GM11168 (cell line): Measurements from ENCODE around the gene NOL9.

Experiments
- in situ Hi-C: fragments of 300-500 bp; cut with MboI; formaldehyde crosslinking; loops from one replicate; pipeline ENCODE4 v1.12.0; 2022; ENCODE audit warnings: low sequenced_read_pairs; ENCODE audit not compliant: unreplicated experiment

Gene NOL9

GRCh38 chr1:6530504-6531160 is 23.7 kb downstream of the NOL9 start:
- in situ Hi-C loops, result no loop called here

GRCh38 chr1:6528492-6528891 is 25.8 kb downstream of the NOL9 start:
- in situ Hi-C loops, result no loop called here

GRCh38 chr1:6526316-6526715 is 28.0 kb downstream of the NOL9 start:
- in situ Hi-C loops, result no loop called here

GRCh38 chr1:6523566-6523965 is 30.7 kb downstream of the NOL9 start:
- in situ Hi-C loops, result no loop called here

GRCh38 chr1:6521536-6521935 is 32.8 kb downstream of the NOL9 start:
- in situ Hi-C loops, result no loop called here

GRCh38 chr1:6519935-6520671 is 34.2 kb downstream of the NOL9 start:
- in situ Hi-C loops, result no loop called here

GRCh38 chr1:6519491-6519934 is 34.8 kb downstream of the NOL9 start:
- in situ Hi-C loops, result no loop called here

GRCh38 chr1:6517435-6517851 is 36.9 kb downstream of the NOL9 start:
- in situ Hi-C loops, result no loop called here

GRCh38 chr1:6515771-6516170 is 38.5 kb downstream of the NOL9 start:
- in situ Hi-C loops, result no loop called here

GRCh38 chr1:6513320-6513801 is 41.0 kb downstream of the NOL9 start:
- in situ Hi-C loops, result no loop called here

- in situ Hi-C loops, result no loop called here
Measured at GRCh38 chr1:6512908-6513280, 41.4 kb downstream of the NOL9 start.

- in situ Hi-C loops, result no loop called here
Measured at GRCh38 chr1:6512245-6512907, 41.9 kb downstream of the NOL9 start.

GRCh38 chr1:6511561-6512244 is 42.6 kb downstream of the NOL9 start:
- in situ Hi-C loops, result no loop called here

- in situ Hi-C loops, result no loop called here
Measured at GRCh38 chr1:6511056-6511455, 43.3 kb downstream of the NOL9 start.

GRCh38 chr1:6510493-6510892 is 43.8 kb downstream of the NOL9 start:
- in situ Hi-C loops, result no loop called here

GRCh38 chr1:6509919-6510291 is 44.4 kb downstream of the NOL9 start:
- in situ Hi-C loops, result no loop called here

GRCh38 chr1:6509220-6509918 is 44.9 kb downstream of the NOL9 start:
- in situ Hi-C loops, result no loop called here

GRCh38 chr1:6508816-6509189 is 45.5 kb downstream of the NOL9 start:
- in situ Hi-C loops, result no loop called here

- in situ Hi-C loops, result no loop called here
Measured at GRCh38 chr1:6508154-6508815, 46.0 kb downstream of the NOL9 start.

- in situ Hi-C loops, result no loop called here
Measured at GRCh38 chr1:6507461-6507911, 46.8 kb downstream of the NOL9 start.
